ENCODE measurements around the gene SHTN1. TPM values are rescaled to one million over a fixed set of nuclear protein-coding genes. Genes with fewer than 3 reads are reported as not detected.

SHTN1 gene
- total and polyA plus RNA-seq, 2 experiments from 2014 or later = 6.7 to 8.0 TPM

DNA sequence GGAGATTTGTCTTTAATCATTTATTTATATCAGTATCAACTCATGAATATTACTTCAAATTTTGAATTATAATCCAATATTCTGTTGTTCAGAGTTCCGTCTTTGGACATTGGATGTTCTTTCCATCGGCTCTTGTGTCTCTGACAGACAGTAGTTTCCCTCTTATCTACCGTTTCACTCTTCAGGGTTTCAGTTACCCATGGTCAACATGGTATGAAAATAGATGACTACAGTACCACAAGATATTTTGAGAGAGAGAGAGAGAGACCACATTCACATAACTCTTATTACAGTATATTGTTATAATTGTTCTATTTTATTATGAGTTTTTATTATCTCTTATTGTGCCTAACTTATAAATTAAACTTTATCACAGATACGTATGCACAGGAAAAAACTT, 6.8 kb downstream of the SHTN1 start:
- TF ChIP-seq ZNF114 (CRISPR knock-in tag; IDR thresholded peaks at IDR 0.05) = no peak
- TF ChIP-seq POLR2AphosphoS5 (IDR thresholded peaks at IDR 0.05; ENCODE audit: low read depth) = no peak

DNA sequence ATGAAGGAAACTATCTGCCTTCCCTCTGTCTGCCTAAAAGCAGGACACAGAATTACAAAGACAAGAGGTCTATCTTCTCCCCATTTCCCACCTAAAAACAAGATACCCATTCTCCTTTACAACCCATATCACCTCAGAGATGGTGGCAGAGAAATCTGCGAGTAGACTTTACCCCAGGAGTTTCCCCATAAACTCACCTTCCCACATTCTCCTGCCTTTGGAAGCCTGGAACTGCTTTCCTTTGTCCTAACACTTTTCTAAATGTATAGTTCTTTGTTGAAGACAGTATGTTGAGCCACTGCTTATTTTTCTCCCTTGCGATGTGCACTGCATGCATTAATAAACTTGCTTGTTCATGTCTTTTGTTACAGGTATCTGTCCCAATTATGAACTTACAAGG, 8.0 kb downstream of the SHTN1 start:
- H3K4me3 ChIP-seq = no peak overlapping the region
- H3K4me1 ChIP-seq (ENCODE audit: insufficient read depth) = peaks cover 8% of the 10 kb centered on the region
- Mint-ChIP-seq H3K36me3 (ENCODE audit: low read depth) (no peaks in the 10 kb centered on the region; the same call in 2 of the 3 replicates), H3K4me3 (no peak overlapping the region), H3K27me3 (ENCODE audit: insufficient read depth, low read depth, poor library complexity) (peaks cover 5% of the 10 kb centered on the region), H3K27ac (no peak overlapping the region), H3K9me3 (no peaks in the 10 kb centered on the region), H3K4me1 (peaks cover 26% of the 10 kb centered on the region)
- no peaks in the 10 kb centered on the region for H3K9me2 ChIP-seq (ENCODE audit: insufficient read depth)
- H3K27me3 ChIP-seq (ENCODE audit: insufficient read depth) = peaks cover 16% of the 10 kb centered on the region
- H3K27ac ChIP-seq (ENCODE audit: low read depth) = no peak overlapping the region
- ATAC-seq (no peak), DNase-seq (ENCODE audit: low spot score) (no peak)
- no peaks in the 10 kb centered on the region for H3F3A ChIP-seq (replicated peaks; ENCODE audit: low read depth)
- H2AFZ ChIP-seq = no peak overlapping the region
- H3K79me2 ChIP-seq (replicated peaks; ENCODE audit: insufficient read depth) = no peaks in the 10 kb centered on the region
- no peaks in the 10 kb centered on the region for H3K36me3 ChIP-seq (ENCODE audit: insufficient read depth)
- TF ChIP-seq, protein P1, sequence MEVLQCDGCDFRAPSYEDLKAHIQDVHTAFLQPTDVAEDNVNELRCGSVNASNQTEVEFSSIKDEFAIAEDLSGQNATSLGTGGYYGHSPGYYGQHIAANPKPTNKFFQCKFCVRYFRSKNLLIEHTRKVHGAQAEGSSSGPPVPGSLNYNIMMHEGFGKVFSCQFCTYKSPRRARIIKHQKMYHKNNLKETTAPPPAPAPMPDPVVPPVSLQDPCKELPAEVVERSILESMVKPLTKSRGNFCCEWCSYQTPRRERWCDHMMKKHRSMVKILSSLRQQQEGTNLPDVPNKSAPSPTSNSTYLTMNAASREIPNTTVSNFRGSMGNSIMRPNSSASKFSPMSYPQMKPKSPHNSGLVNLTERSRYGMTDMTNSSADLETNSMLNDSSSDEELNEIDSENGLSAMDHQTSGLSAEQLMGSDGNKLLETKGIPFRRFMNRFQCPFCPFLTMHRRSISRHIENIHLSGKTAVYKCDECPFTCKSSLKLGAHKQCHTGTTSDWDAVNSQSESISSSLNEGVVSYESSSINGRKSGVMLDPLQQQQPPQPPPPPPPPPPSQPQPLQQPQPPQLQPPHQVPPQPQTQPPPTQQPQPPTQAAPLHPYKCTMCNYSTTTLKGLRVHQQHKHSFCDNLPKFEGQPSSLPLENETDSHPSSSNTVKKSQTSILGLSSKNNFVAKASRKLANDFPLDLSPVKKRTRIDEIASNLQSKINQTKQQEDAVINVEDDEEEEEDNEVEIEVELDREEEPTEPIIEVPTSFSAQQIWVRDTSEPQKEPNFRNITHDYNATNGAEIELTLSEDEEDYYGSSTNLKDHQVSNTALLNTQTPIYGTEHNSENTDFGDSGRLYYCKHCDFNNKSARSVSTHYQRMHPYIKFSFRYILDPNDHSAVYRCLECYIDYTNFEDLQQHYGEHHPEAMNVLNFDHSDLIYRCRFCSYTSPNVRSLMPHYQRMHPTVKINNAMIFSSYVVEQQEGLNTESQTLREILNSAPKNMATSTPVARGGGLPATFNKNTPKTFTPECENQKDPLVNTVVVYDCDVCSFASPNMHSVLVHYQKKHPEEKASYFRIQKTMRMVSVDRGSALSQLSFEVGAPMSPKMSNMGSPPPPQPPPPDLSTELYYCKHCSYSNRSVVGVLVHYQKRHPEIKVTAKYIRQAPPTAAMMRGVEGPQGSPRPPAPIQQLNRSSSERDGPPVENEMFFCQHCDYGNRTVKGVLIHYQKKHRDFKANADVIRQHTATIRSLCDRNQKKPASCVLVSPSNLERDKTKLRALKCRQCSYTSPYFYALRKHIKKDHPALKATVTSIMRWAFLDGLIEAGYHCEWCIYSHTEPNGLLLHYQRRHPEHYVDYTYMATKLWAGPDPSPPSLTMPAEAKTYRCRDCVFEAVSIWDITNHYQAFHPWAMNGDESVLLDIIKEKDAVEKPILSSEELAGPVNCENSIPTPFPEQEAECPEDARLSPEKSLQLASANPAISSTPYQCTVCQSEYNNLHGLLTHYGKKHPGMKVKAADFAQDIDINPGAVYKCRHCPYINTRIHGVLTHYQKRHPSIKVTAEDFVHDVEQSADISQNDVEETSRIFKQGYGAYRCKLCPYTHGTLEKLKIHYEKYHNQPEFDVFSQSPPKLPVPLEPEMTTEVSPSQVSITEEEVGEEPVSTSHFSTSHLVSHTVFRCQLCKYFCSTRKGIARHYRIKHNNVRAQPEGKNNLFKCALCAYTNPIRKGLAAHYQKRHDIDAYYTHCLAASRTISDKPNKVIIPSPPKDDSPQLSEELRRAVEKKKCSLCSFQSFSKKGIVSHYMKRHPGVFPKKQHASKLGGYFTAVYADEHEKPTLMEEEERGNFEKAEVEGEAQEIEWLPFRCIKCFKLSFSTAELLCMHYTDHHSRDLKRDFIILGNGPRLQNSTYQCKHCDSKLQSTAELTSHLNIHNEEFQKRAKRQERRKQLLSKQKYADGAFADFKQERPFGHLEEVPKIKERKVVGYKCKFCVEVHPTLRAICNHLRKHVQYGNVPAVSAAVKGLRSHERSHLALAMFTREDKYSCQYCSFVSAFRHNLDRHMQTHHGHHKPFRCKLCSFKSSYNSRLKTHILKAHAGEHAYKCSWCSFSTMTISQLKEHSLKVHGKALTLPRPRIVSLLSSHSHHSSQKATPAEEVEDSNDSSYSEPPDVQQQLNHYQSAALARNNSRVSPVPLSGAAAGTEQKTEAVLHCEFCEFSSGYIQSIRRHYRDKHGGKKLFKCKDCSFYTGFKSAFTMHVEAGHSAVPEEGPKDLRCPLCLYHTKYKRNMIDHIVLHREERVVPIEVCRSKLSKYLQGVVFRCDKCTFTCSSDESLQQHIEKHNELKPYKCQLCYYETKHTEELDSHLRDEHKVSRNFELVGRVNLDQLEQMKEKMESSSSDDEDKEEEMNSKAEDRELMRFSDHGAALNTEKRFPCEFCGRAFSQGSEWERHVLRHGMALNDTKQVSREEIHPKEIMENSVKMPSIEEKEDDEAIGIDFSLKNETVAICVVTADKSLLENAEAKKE (CRISPR knock-in tag; IDR thresholded peaks at IDR 0.05) = no peak
- TF ChIP-seq, protein P2, sequence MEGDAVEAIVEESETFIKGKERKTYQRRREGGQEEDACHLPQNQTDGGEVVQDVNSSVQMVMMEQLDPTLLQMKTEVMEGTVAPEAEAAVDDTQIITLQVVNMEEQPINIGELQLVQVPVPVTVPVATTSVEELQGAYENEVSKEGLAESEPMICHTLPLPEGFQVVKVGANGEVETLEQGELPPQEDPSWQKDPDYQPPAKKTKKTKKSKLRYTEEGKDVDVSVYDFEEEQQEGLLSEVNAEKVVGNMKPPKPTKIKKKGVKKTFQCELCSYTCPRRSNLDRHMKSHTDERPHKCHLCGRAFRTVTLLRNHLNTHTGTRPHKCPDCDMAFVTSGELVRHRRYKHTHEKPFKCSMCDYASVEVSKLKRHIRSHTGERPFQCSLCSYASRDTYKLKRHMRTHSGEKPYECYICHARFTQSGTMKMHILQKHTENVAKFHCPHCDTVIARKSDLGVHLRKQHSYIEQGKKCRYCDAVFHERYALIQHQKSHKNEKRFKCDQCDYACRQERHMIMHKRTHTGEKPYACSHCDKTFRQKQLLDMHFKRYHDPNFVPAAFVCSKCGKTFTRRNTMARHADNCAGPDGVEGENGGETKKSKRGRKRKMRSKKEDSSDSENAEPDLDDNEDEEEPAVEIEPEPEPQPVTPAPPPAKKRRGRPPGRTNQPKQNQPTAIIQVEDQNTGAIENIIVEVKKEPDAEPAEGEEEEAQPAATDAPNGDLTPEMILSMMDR (conservative IDR thresholded peaks at IDR 0.05; ENCODE audit: low read depth in 2 of 2) = no peak
- TF ChIP-seq STAT1 (IDR thresholded peaks at IDR 0.05; ENCODE audit: unreplicated experiment) (no peak), ZNF331 (CRISPR knock-in tag; IDR thresholded peaks at IDR 0.05; ENCODE audit: low read depth) (no peak)
- no peak overlapping the region for H3K4me2 ChIP-seq
- no peaks in the 10 kb centered on the region; the same call in 1 of the 2 replicates for H4K20me1 ChIP-seq (replicated peaks; ENCODE audit: insufficient read depth)

More for the DNA sequence above, 6.8 kb downstream of the SHTN1 start:
- no peaks in the 10 kb centered on the region for H3K9me2 ChIP-seq (ENCODE audit: insufficient read depth)
- ATAC-seq (no peak), DNase-seq (ENCODE audit: low spot score) (no peak)
- no peaks in the 10 kb centered on the region for H3K36me3 ChIP-seq (ENCODE audit: insufficient read depth)
- no peaks in the 10 kb centered on the region for H3K79me2 ChIP-seq (replicated peaks; ENCODE audit: insufficient read depth)
- Mint-ChIP-seq H3K27me3 (ENCODE audit: insufficient read depth, low read depth, poor library complexity) (peaks cover 5% of the 10 kb centered on the region), H3K36me3 (ENCODE audit: low read depth) (no peaks in the 10 kb centered on the region; the same call in 2 of the 3 replicates), H3K4me1 (peaks cover 18% of the 10 kb centered on the region; the same call in 2 of the 3 replicates), H3K4me3 (no peak overlapping the region), H3K9me3 (no peaks in the 10 kb centered on the region), H3K27ac (no peak overlapping the region)
- peaks cover 4% of the 10 kb centered on the region for H3K4me1 ChIP-seq (ENCODE audit: insufficient read depth)
- no peaks in the 10 kb centered on the region; the same call in 1 of the 2 replicates for H4K20me1 ChIP-seq (replicated peaks; ENCODE audit: insufficient read depth)
- no peak overlapping the region for H3K27ac ChIP-seq (ENCODE audit: low read depth)
- no peak overlapping the region for H2AFZ ChIP-seq
- peaks cover 16% of the 10 kb centered on the region for H3K27me3 ChIP-seq (ENCODE audit: insufficient read depth)
- no peaks in the 10 kb centered on the region for H3F3A ChIP-seq (replicated peaks; ENCODE audit: low read depth)
- H3K4me3 ChIP-seq = no peak overlapping the region
- no peak overlapping the region for H3K4me2 ChIP-seq
